ENCODE results near the gene TGFBR3L.

- TF ChIP-seq POLR2A (IDR thresholded peaks at IDR 0.05), result no peak
- no peak for TF ChIP-seq CTCF (IDR thresholded peaks at IDR 0.05)
These were observed 26.3 kb upstream of the TGFBR3L start, which contains the start of gene LRRC8E for GRCh38 chr19:7888145-7888825.
